Nucleus accumbens (tissue), 56 donors: Measurements from ENCODE around the gene CRYZL1.
"Not testable (repeated sequence)": the region's sequence is repeated elsewhere in the genome, so short reads cannot be mapped to it uniquely, and the experiment has no call there.

Source experiments
- DNase-seq, 56 donors: peaks; one replicate each; lab custom pipeline; 2025; lab: John Stamatoyannopoulos, UW

The CRYZL1 gene

GRCh38 chr21:33641352-33642026 lies at the start of gene CRYZL1:
Gene CRYZL1, minus strand, starts transcription at chr21:33641741. Its CDS starts 10,190 bp downstream, at chr21:33631551.
- DNase-seq = peak; percentile 93 to 100 (median 100)

GRCh38 chr21:33690874-33691273 lies 49.3 kb upstream of the CRYZL1 start:
- DNase-seq = no peak

GRCh38 chr21:33688353-33688752 lies 46.8 kb upstream of the CRYZL1 start:
- DNase-seq = no peak

- no peak for DNase-seq
Measured at GRCh38 chr21:33687634-33688033, 46.1 kb upstream of the CRYZL1 start.

GRCh38 chr21:33686386-33686785 lies 44.8 kb upstream of the CRYZL1 start:
- no peak for DNase-seq

GRCh38 chr21:33685613-33686197 lies 44.2 kb upstream of the CRYZL1 start:
- DNase-seq = no peak

GRCh38 chr21:33684923-33685560 lies 43.5 kb upstream of the CRYZL1 start:
- no peak for DNase-seq

- no peak for DNase-seq
Measured at GRCh38 chr21:33684068-33684467, 42.5 kb upstream of the CRYZL1 start.

GRCh38 chr21:33682992-33683627 lies 41.6 kb upstream of the CRYZL1 start:
- DNase-seq = no peak

- DNase-seq = no peak
Measured at GRCh38 chr21:33680870-33681269, 39.3 kb upstream of the CRYZL1 start.

- no peak for DNase-seq
Measured at GRCh38 chr21:33677450-33677849, 35.9 kb upstream of the CRYZL1 start.

- not testable (repeated sequence) for DNase-seq
Measured at GRCh38 chr21:33676666-33677065, 35.1 kb upstream of the CRYZL1 start.

- no peak for DNase-seq
Measured at GRCh38 chr21:33674226-33674625, 32.7 kb upstream of the CRYZL1 start.

GRCh38 chr21:33673473-33673872 lies 31.9 kb upstream of the CRYZL1 start:
- DNase-seq = no peak

GRCh38 chr21:33670076-33670978 lies 28.8 kb upstream of the CRYZL1 start:
- no peak for DNase-seq

- DNase-seq = no peak
Measured at GRCh38 chr21:33668620-33669019, 27.1 kb upstream of the CRYZL1 start.

- no peak for DNase-seq
Measured at GRCh38 chr21:33668180-33668579, 26.6 kb upstream of the CRYZL1 start.

- DNase-seq = no peak
Measured at GRCh38 chr21:33667636-33668035, 26.1 kb upstream of the CRYZL1 start.

- DNase-seq = no peak
Measured at GRCh38 chr21:33666153-33666552, 24.6 kb upstream of the CRYZL1 start.

- no peak for DNase-seq
Measured at GRCh38 chr21:33664135-33664534, 22.6 kb upstream of the CRYZL1 start.
